WTC11 (cell line): ENCODE results near the gene MACF1. TPM values are rescaled to one million over a fixed set of nuclear protein-coding genes. Genes with fewer than 3 reads are reported as not detected.

ENCODE experiments used
- ATAC-seq: fragments of 200-7000 bp; cut with Tn5 transposase; 2 replicates; pipeline ENCODE4 v1.10.0; 2021; ENCODE audit warnings: mild to moderate bottlenecking, moderate library complexity
- CTCF ChIA-PET: fragments of 300-600 bp; sonication (Branson Sonifier 250); formaldehyde crosslinking; loops from one replicate; lab custom pipeline; 2021; ENCODE audit warnings: antibody characterized with exemption; lab: Charles Lee
- POLR2A ChIA-PET: fragments of 350-600 bp; sonication (Branson Sonifier 250); formaldehyde crosslinking; loops from one replicate; lab custom pipeline; 2021; ENCODE audit warnings: antibody characterized with exemption; lab: Charles Lee
- DNase-seq: peaks from one replicate; pipeline ENCODE4 v3.0.0; 2021; ENCODE audit warnings: low spot score
- H3K27ac Mint-ChIP-seq: 2 replicates; pipeline ENCODE4 v1.8.0; 2021; ENCODE audit warnings: mixed read lengths
- H3K27me3 Mint-ChIP-seq: 2 replicates; pipeline ENCODE4 v1.8.0; 2021; ENCODE audit warnings: low read depth, mild to moderate bottlenecking, moderate library complexity, mixed read lengths
- H3K36me3 Mint-ChIP-seq: 2 replicates; pipeline ENCODE4 v1.8.0; 2021; ENCODE audit warnings: mixed read lengths
- H3K4me1 Mint-ChIP-seq: 2 replicates; pipeline ENCODE4 v1.8.0; 2022; ENCODE audit warnings: mixed read lengths
- H3K4me3 Mint-ChIP-seq: 2 replicates; pipeline ENCODE4 v1.8.0; 2021; ENCODE audit warnings: mild to moderate bottlenecking, moderate library complexity, mixed read lengths
- H3K9me3 Mint-ChIP-seq: 2 replicates; pipeline ENCODE4 v1.8.0; 2021; ENCODE audit warnings: mixed read lengths
- CBFB ChIP-seq: sonication (generic); formaldehyde crosslinking; IDR thresholded peaks from 2 replicates; pipeline ENCODE4 v1.8.1; 2022; ENCODE audit warnings: mild to moderate bottlenecking, low read depth, missing genetic modification reagents
- CREM ChIP-seq: sonication (generic); formaldehyde crosslinking; IDR thresholded peaks from 2 replicates; pipeline ENCODE4 v1.8.1; 2022; ENCODE audit warnings: mild to moderate bottlenecking, missing genetic modification reagents, moderate library complexity
- E2F1 ChIP-seq: sonication (generic); formaldehyde crosslinking; IDR thresholded peaks from 2 replicates; pipeline ENCODE4 v1.8.0; 2022; ENCODE audit warnings: mild to moderate bottlenecking, missing genetic modification reagents
- E2F5 ChIP-seq: sonication (generic); formaldehyde crosslinking; IDR thresholded peaks from 2 replicates; pipeline ENCODE4 v1.8.1; 2022; ENCODE audit warnings: mild to moderate bottlenecking, moderate library complexity, missing genetic modification reagents
- FOXK1 ChIP-seq: sonication (generic); formaldehyde crosslinking; IDR thresholded peaks from 2 replicates; pipeline ENCODE4 v1.8.0; 2022; ENCODE audit warnings: mild to moderate bottlenecking, moderate library complexity, missing genetic modification reagents
- FOXP4 ChIP-seq: sonication (generic); formaldehyde crosslinking; IDR thresholded peaks from 2 replicates; pipeline ENCODE4 v1.8.0; 2022; ENCODE audit warnings: mild to moderate bottlenecking, missing genetic modification reagents
- IRF1 ChIP-seq: sonication (generic); formaldehyde crosslinking; IDR thresholded peaks from 2 replicates; pipeline ENCODE4 v1.8.0; 2023; ENCODE audit warnings: missing genetic modification reagents
- IRF2 ChIP-seq: sonication (generic); formaldehyde crosslinking; IDR thresholded peaks from 2 replicates; pipeline ENCODE4 v1.8.0; 2022; ENCODE audit warnings: low read depth, missing genetic modification reagents, borderline replicate concordance
- NFYB ChIP-seq: sonication (generic); formaldehyde crosslinking; conservative IDR thresholded peaks from 2 replicates; pipeline ENCODE4 v1.8.0; 2022; ENCODE audit warnings: low read depth, missing genetic modification reagents
- NR3C1 ChIP-seq: sonication (generic); formaldehyde crosslinking; conservative IDR thresholded peaks from 2 replicates; pipeline ENCODE4 v1.8.1; 2023; ENCODE audit warnings: low read depth, mild to moderate bottlenecking, missing genetic modification reagents
- PRRX2 ChIP-seq: fragments of 250-450 bp; sonication (Bioruptor Pico); IDR thresholded peaks from 2 replicates; pipeline ENCODE4 v1.8.0; 2021; ENCODE audit warnings: mild to moderate bottlenecking
- SMAD4 ChIP-seq: sonication (generic); formaldehyde crosslinking; IDR thresholded peaks from 2 replicates; pipeline ENCODE4 v1.8.0; 2022; ENCODE audit warnings: mild to moderate bottlenecking, missing genetic modification reagents
- SP1 ChIP-seq: sonication (generic); formaldehyde crosslinking; conservative IDR thresholded peaks from 2 replicates; pipeline ENCODE4 v1.8.1; 2022; ENCODE audit warnings: missing genetic modification reagents
- TP53 ChIP-seq: sonication (generic); formaldehyde crosslinking; IDR thresholded peaks from 2 replicates; pipeline ENCODE4 v1.8.1; 2023; ENCODE audit warnings: mild to moderate bottlenecking, missing genetic modification reagents
- USF1 ChIP-seq: sonication (generic); formaldehyde crosslinking; IDR thresholded peaks from 2 replicates; pipeline ENCODE4 v1.8.0; 2022; ENCODE audit warnings: mild to moderate bottlenecking, missing genetic modification reagents
- USF2 ChIP-seq: sonication (generic); formaldehyde crosslinking; IDR thresholded peaks from 2 replicates; pipeline ENCODE4 v1.8.1; 2023; ENCODE audit warnings: mild to moderate bottlenecking, missing genetic modification reagents, moderate library complexity
- ZNF219 ChIP-seq: sonication (generic); formaldehyde crosslinking; IDR thresholded peaks from 2 replicates; pipeline ENCODE4 v1.8.0; 2023; ENCODE audit warnings: missing genetic modification reagents, mild to moderate bottlenecking, borderline replicate concordance
- ZNF416 ChIP-seq: fragments of 250-450 bp; sonication (Bioruptor Pico); IDR thresholded peaks from 2 replicates; pipeline ENCODE4 v1.9.0; 2021; ENCODE audit warnings: mild to moderate bottlenecking, inconsistent platforms
- total RNA-seq: library from RNA; stranded (reverse); gene quantifications from 3 replicates; pipeline ENCODE4 v1.2.3, GENCODE V29; 2021

The MACF1 gene
- total RNA-seq, 1 experiment from 2014 or later, result 327 TPM

- ChIA-PET CTCF (interaction anchor here (0.9 to 5.6 kb wide), 7 partner anchors 9 to 309 kb away, joined by 3 to 45 read pairs (median 5); no protein-coding TSS in a partner anchor), POLR2A (interaction anchor here (0.7 to 1.0 kb wide), 2 partner anchors 15 to 22 kb away, joined by 3 read pairs; no protein-coding TSS in a partner anchor)
- peak overlapping the region; percentile 86 for H3K4me3 Mint-ChIP-seq
- TF ChIP-seq NFYB (CRISPR knock-in tag) (no peak), IRF2 (CRISPR knock-in tag) (no peak)
- no peaks in the 10 kb centered on the region; the same call in 1 of the 2 replicates for H3K27me3 Mint-ChIP-seq
- ATAC-seq (peak; percentile 13), DNase-seq (no peak)
- peak overlapping the region; percentile 97 for H3K27ac Mint-ChIP-seq
- H3K4me1 Mint-ChIP-seq, result peaks cover 54% of the 10 kb centered on the region
- H3K9me3 Mint-ChIP-seq, result peaks cover 23% of the 10 kb centered on the region
- peaks cover 35% of the 10 kb centered on the region for H3K36me3 Mint-ChIP-seq
These were observed 203.6 kb downstream of the MACF1 start for GRCh38 chr1:39407896-39408640.

GRCh38 chr1:39408641-39409054 lies 204.2 kb downstream of the MACF1 start:
- peak overlapping the region; percentile 86 for H3K4me3 Mint-ChIP-seq
- ChIA-PET CTCF (interaction anchor here (0.6 to 5.6 kb wide), 5 partner anchors 10 to 310 kb away, joined by 3 to 45 read pairs (median 13); no protein-coding TSS in a partner anchor), POLR2A (interaction anchor here (0.7 to 1.0 kb wide), 2 partner anchors 15 to 21 kb away, joined by 3 read pairs; no protein-coding TSS in a partner anchor)
- H3K36me3 Mint-ChIP-seq, result peaks cover 35% of the 10 kb centered on the region
- no peaks in the 10 kb centered on the region; the same call in 1 of the 2 replicates for H3K27me3 Mint-ChIP-seq
- peaks cover 54% of the 10 kb centered on the region for H3K4me1 Mint-ChIP-seq
- DNase-seq, result peak; percentile 93
- peaks cover 23% of the 10 kb centered on the region for H3K9me3 Mint-ChIP-seq
- TF ChIP-seq SP1 (CRISPR knock-in tag) (peak; percentile 83), CREM (CRISPR knock-in tag) (no peak), SMAD4 (CRISPR knock-in tag) (no peak)
- TF ChIP-seq, all 79 proteins: peak for 1
- peak; percentile 90 for ATAC-seq
- no peak overlapping the region for H3K27ac Mint-ChIP-seq

GRCh38 chr1:39409055-39409816 lies 204.7 kb downstream of the MACF1 start:
- DNase-seq (peak; percentile 66), ATAC-seq (peak; percentile 10)
- CTCF ChIA-PET, result interaction anchor here (0.6 to 5.6 kb wide), 9 partner anchors 11 to 317 kb away, joined by 3 to 45 read pairs (median 4); no protein-coding TSS in a partner anchor
- Mint-ChIP-seq H3K4me3 (peak overlapping the region; percentile 86), H3K27ac (peak overlapping the region; percentile 96), H3K36me3 (peaks cover 37% of the 10 kb centered on the region), H3K4me1 (peaks cover 60% of the 10 kb centered on the region), H3K9me3 (peaks cover 23% of the 10 kb centered on the region), H3K27me3 (no peaks in the 10 kb centered on the region; the same call in 1 of the 2 replicates)
- POLR2A ChIA-PET, result interaction anchor here (0.6 to 1.2 kb wide), 5 partner anchors 10 to 166 kb away, joined by 3 to 5 read pairs (median 3); no protein-coding TSS in a partner anchor
- TF ChIP-seq ZNF416 (CRISPR knock-in tag) (no peak), TP53 (peak; percentile 88; the same call in 1 of the 2 replicates), FOXP4 (CRISPR knock-in tag) (peak; percentile 4), USF1 (0 out of 2 replicates have a peak, but pooled peaks have one; percentile 9), PRRX2 (no peak), E2F5 (CRISPR knock-in tag) (peak; percentile 71; the same call in 1 of the 2 replicates), E2F1 (peak; percentile 54), FOXK1 (peak; percentile 84; the same call in 1 of the 2 replicates), USF2 (CRISPR knock-in tag) (0 out of 2 replicates have a peak, but pooled peaks have one; percentile 20), CBFB (CRISPR knock-in tag) (0 out of 2 replicates have a peak, but pooled peaks have one; percentile 24), NR3C1 (CRISPR knock-in tag) (peak; percentile 71; the same call in 1 of the 2 replicates), IRF1 (CRISPR knock-in tag) (no peak), ZNF219 (CRISPR knock-in tag) (no peak)
